ENCODE results near the gene KLHL3. TPM values are rescaled to one million over a fixed set of nuclear protein-coding genes. Genes with fewer than 3 reads are reported as not detected.

KLHL3 gene
- total and polyA plus RNA-seq, 9 donors, result 2.6 to 4.8 (median 4.0) TPM

- no peaks in the 10 kb centered on the region for H3K27me3 ChIP-seq (ENCODE audit: control insufficient read depth, insufficient read depth, low read length)
- no CpG with 5 or more reads among the region's 3 CpGs for WGBS (ENCODE audit: insufficient coverage)
- peaks cover 4% of the 10 kb centered on the region for H3K4me1 ChIP-seq (ENCODE audit: control insufficient read depth, insufficient read depth, low read length)
Observed at GRCh38 chr5:137592317-137592716, 143.6 kb downstream of the KLHL3 start.

GRCh38 chr5:137589185-137589584, 146.7 kb downstream of the KLHL3 start:
- H3K27me3 ChIP-seq (ENCODE audit: control insufficient read depth, insufficient read depth, low read length), result no peaks in the 10 kb centered on the region
- H3K36me3 ChIP-seq (ENCODE audit: control insufficient read depth, insufficient read depth, low read length), result no peaks in the 10 kb centered on the region
- 79% methylated on average over 3 of the region's 3 CpGs for WGBS (ENCODE audit: insufficient coverage)
- no peaks in the 10 kb centered on the region for H3K4me1 ChIP-seq (ENCODE audit: control insufficient read depth, insufficient read depth, low read length)
- H3K27ac ChIP-seq (ENCODE audit: low read length), result no peak overlapping the region
- peaks cover 3% of the 10 kb centered on the region for H3K9me3 ChIP-seq (replicated peaks; ENCODE audit: control insufficient read depth, low read depth, low read length)
- no peak overlapping the region for H3K4me3 ChIP-seq (ENCODE audit: low read length)
- no peak for DNase-seq

More at GRCh38 chr5:137592317-137592716, 143.6 kb downstream of the KLHL3 start:
- H3K36me3 ChIP-seq (ENCODE audit: control insufficient read depth, insufficient read depth, low read length), result no peaks in the 10 kb centered on the region
- no peak for DNase-seq
- H3K4me3 ChIP-seq (ENCODE audit: low read length), result no peak overlapping the region
- H3K27ac ChIP-seq (ENCODE audit: low read length), result no peak overlapping the region
- peaks cover 3% of the 10 kb centered on the region for H3K9me3 ChIP-seq (replicated peaks; ENCODE audit: control insufficient read depth, low read depth, low read length)

- WGBS (ENCODE audit: insufficient coverage), result 90% methylated on average over 2 of the region's 4 CpGs
- H3K36me3 ChIP-seq (ENCODE audit: control insufficient read depth, insufficient read depth, low read length), result no peaks in the 10 kb centered on the region
- no peaks in the 10 kb centered on the region for H3K4me1 ChIP-seq (ENCODE audit: control insufficient read depth, insufficient read depth, low read length)
- no peak overlapping the region for H3K4me3 ChIP-seq (ENCODE audit: low read length)
- no peaks in the 10 kb centered on the region for H3K27me3 ChIP-seq (ENCODE audit: control insufficient read depth, insufficient read depth, low read length)
- H3K27ac ChIP-seq (ENCODE audit: low read length), result no peak overlapping the region
- H3K9me3 ChIP-seq (replicated peaks; ENCODE audit: control insufficient read depth, low read depth, low read length), result peaks cover 3% of the 10 kb centered on the region
- DNase-seq, result no peak
Observed at GRCh38 chr5:137587919-137588318, 148.0 kb downstream of the KLHL3 start.

GRCh38 chr5:137584262-137584661, 151.6 kb downstream of the KLHL3 start:
- Histone ChIP-seq H3K27ac (ENCODE audit: low read length) (no peak overlapping the region), H3K36me3 (ENCODE audit: control insufficient read depth, insufficient read depth, low read length) (no peaks in the 10 kb centered on the region), H3K4me3 (ENCODE audit: low read length) (no peak overlapping the region), H3K27me3 (ENCODE audit: control insufficient read depth, insufficient read depth, low read length) (no peaks in the 10 kb centered on the region), H3K9me3 (replicated peaks; ENCODE audit: control insufficient read depth, low read depth, low read length) (no peaks in the 10 kb centered on the region), H3K4me1 (ENCODE audit: control insufficient read depth, insufficient read depth, low read length) (no peaks in the 10 kb centered on the region)
- no CpG with 5 or more reads among the region's 1 CpG for WGBS (ENCODE audit: insufficient coverage)
- DNase-seq, result no peak

- Histone ChIP-seq H3K27ac (ENCODE audit: low read length) (no peak overlapping the region), H3K27me3 (ENCODE audit: control insufficient read depth, insufficient read depth, low read length) (no peaks in the 10 kb centered on the region), H3K36me3 (ENCODE audit: control insufficient read depth, insufficient read depth, low read length) (no peaks in the 10 kb centered on the region), H3K4me1 (ENCODE audit: control insufficient read depth, insufficient read depth, low read length) (no peaks in the 10 kb centered on the region), H3K4me3 (ENCODE audit: low read length) (no peak overlapping the region), H3K9me3 (replicated peaks; ENCODE audit: control insufficient read depth, low read depth, low read length) (no peaks in the 10 kb centered on the region)
- DNase-seq, result no peak
- 0% methylated on average over 1 of the region's 3 CpGs for WGBS (ENCODE audit: insufficient coverage)
Observed at GRCh38 chr5:137583129-137583528, 152.8 kb downstream of the KLHL3 start.

- H3K4me1 ChIP-seq (ENCODE audit: control insufficient read depth, insufficient read depth, low read length), result no peaks in the 10 kb centered on the region
- no peaks in the 10 kb centered on the region for H3K36me3 ChIP-seq (ENCODE audit: control insufficient read depth, insufficient read depth, low read length)
- DNase-seq, result no peak
- H3K4me3 ChIP-seq (ENCODE audit: low read length), result no peak overlapping the region
- H3K27me3 ChIP-seq (ENCODE audit: control insufficient read depth, insufficient read depth, low read length), result no peaks in the 10 kb centered on the region
- no peak overlapping the region for H3K27ac ChIP-seq (ENCODE audit: low read length)
- WGBS (ENCODE audit: insufficient coverage), result 73% methylated on average over 1 of the region's 4 CpGs
- no peaks in the 10 kb centered on the region for H3K9me3 ChIP-seq (replicated peaks; ENCODE audit: control insufficient read depth, low read depth, low read length)
Observed at GRCh38 chr5:137582218-137582617, 153.7 kb downstream of the KLHL3 start.

GRCh38 chr5:137581776-137582175, 154.1 kb downstream of the KLHL3 start:
- 36% methylated on average over 1 of the region's 6 CpGs for WGBS (ENCODE audit: insufficient coverage)
- Histone ChIP-seq H3K4me1 (ENCODE audit: control insufficient read depth, insufficient read depth, low read length) (no peaks in the 10 kb centered on the region), H3K27me3 (ENCODE audit: control insufficient read depth, insufficient read depth, low read length) (no peaks in the 10 kb centered on the region), H3K27ac (ENCODE audit: low read length) (no peak overlapping the region), H3K36me3 (ENCODE audit: control insufficient read depth, insufficient read depth, low read length) (no peaks in the 10 kb centered on the region), H3K4me3 (ENCODE audit: low read length) (no peak overlapping the region), H3K9me3 (replicated peaks; ENCODE audit: control insufficient read depth, low read depth, low read length) (no peaks in the 10 kb centered on the region)
- no peak for DNase-seq

- no peaks in the 10 kb centered on the region for H3K27me3 ChIP-seq (ENCODE audit: control insufficient read depth, insufficient read depth, low read length)
- H3K36me3 ChIP-seq (ENCODE audit: control insufficient read depth, insufficient read depth, low read length), result no peaks in the 10 kb centered on the region
- DNase-seq, result no peak
- no peaks in the 10 kb centered on the region for H3K9me3 ChIP-seq (replicated peaks; ENCODE audit: control insufficient read depth, low read depth, low read length)
- WGBS (ENCODE audit: insufficient coverage), result no CpG with 5 or more reads among the region's 3 CpGs
- no peak overlapping the region for H3K4me3 ChIP-seq (ENCODE audit: low read length)
- no peak overlapping the region for H3K27ac ChIP-seq (ENCODE audit: low read length)
- no peaks in the 10 kb centered on the region for H3K4me1 ChIP-seq (ENCODE audit: control insufficient read depth, insufficient read depth, low read length)
Observed at GRCh38 chr5:137580030-137580429, 155.9 kb downstream of the KLHL3 start.

GRCh38 chr5:137575847-137576246, 160.0 kb downstream of the KLHL3 start:
- Histone ChIP-seq H3K36me3 (ENCODE audit: control insufficient read depth, insufficient read depth, low read length) (no peaks in the 10 kb centered on the region), H3K4me3 (ENCODE audit: low read length) (no peak overlapping the region), H3K9me3 (replicated peaks; ENCODE audit: control insufficient read depth, low read depth, low read length) (no peaks in the 10 kb centered on the region), H3K4me1 (ENCODE audit: control insufficient read depth, insufficient read depth, low read length) (no peaks in the 10 kb centered on the region), H3K27ac (ENCODE audit: low read length) (no peak overlapping the region), H3K27me3 (ENCODE audit: control insufficient read depth, insufficient read depth, low read length) (no peaks in the 10 kb centered on the region)
- no peak for DNase-seq
- no CpG with 5 or more reads among the region's 2 CpGs for WGBS (ENCODE audit: insufficient coverage)

- Histone ChIP-seq H3K4me3 (ENCODE audit: low read length) (no peak overlapping the region), H3K9me3 (replicated peaks; ENCODE audit: control insufficient read depth, low read depth, low read length) (no peaks in the 10 kb centered on the region), H3K36me3 (ENCODE audit: control insufficient read depth, insufficient read depth, low read length) (no peaks in the 10 kb centered on the region), H3K27ac (ENCODE audit: low read length) (no peak overlapping the region), H3K27me3 (ENCODE audit: control insufficient read depth, insufficient read depth, low read length) (no peaks in the 10 kb centered on the region), H3K4me1 (ENCODE audit: control insufficient read depth, insufficient read depth, low read length) (no peaks in the 10 kb centered on the region)
- WGBS (ENCODE audit: insufficient coverage), result no CpG with 5 or more reads among the region's 3 CpGs
- DNase-seq, result no peak
Observed at GRCh38 chr5:137575211-137575610, 160.7 kb downstream of the KLHL3 start.

- H3K27ac ChIP-seq (ENCODE audit: low read length), result no peak overlapping the region
- H3K4me1 ChIP-seq (ENCODE audit: control insufficient read depth, insufficient read depth, low read length), result no peaks in the 10 kb centered on the region
- 72% methylated on average over 2 of the region's 2 CpGs for WGBS (ENCODE audit: insufficient coverage)
- H3K4me3 ChIP-seq (ENCODE audit: low read length), result no peak overlapping the region
- no peaks in the 10 kb centered on the region for H3K9me3 ChIP-seq (replicated peaks; ENCODE audit: control insufficient read depth, low read depth, low read length)
- DNase-seq, result no peak
- H3K36me3 ChIP-seq (ENCODE audit: control insufficient read depth, insufficient read depth, low read length), result no peaks in the 10 kb centered on the region
- H3K27me3 ChIP-seq (ENCODE audit: control insufficient read depth, insufficient read depth, low read length), result no peaks in the 10 kb centered on the region
Observed at GRCh38 chr5:137573376-137573775, 162.5 kb downstream of the KLHL3 start.

Data from muscle of leg (tissue), 11 donors.